Activated effector memory CD4-positive, alpha-beta T cell treated with Interleukin-2 at 50 U/mL for 16 hours (primary cell): Measurements from ENCODE around the gene SMG9.

Source experiments
- DNase-seq: peaks from one replicate; pipeline ENCODE4 v3.0.0-alpha.2; 2020

SMG9 gene, protein sequence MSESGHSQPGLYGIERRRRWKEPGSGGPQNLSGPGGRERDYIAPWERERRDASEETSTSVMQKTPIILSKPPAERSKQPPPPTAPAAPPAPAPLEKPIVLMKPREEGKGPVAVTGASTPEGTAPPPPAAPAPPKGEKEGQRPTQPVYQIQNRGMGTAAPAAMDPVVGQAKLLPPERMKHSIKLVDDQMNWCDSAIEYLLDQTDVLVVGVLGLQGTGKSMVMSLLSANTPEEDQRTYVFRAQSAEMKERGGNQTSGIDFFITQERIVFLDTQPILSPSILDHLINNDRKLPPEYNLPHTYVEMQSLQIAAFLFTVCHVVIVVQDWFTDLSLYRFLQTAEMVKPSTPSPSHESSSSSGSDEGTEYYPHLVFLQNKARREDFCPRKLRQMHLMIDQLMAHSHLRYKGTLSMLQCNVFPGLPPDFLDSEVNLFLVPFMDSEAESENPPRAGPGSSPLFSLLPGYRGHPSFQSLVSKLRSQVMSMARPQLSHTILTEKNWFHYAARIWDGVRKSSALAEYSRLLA

GRCh38 chr19:43754503-43755255 is at the start of gene SMG9:
SMG9 (minus strand) TSS chr19:43754962; CDS start chr19:43750741, 4,221 bp downstream.
- DNase-seq = peak; percentile 98

DNA sequence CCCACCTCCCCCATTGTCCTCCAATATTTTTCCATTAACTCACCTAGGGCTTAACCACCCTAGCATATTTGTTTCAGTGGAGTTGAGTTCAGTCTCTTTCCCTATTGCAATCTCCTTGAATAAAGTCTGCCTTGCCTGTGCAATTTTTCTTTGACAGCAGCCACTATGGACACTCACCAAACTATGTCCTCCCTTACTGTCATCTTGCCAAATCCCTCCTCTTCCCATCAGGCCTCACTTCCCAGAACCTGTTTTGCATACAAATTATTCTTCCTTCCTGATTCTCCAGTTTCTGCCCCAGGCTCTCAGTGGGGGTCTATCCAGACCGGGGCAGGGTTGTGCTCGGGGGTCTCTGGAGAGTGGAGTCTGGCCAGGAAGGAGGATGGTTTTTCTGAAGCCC is 49.7 kb upstream of the SMG9 start:
- no peak for DNase-seq

DNA sequence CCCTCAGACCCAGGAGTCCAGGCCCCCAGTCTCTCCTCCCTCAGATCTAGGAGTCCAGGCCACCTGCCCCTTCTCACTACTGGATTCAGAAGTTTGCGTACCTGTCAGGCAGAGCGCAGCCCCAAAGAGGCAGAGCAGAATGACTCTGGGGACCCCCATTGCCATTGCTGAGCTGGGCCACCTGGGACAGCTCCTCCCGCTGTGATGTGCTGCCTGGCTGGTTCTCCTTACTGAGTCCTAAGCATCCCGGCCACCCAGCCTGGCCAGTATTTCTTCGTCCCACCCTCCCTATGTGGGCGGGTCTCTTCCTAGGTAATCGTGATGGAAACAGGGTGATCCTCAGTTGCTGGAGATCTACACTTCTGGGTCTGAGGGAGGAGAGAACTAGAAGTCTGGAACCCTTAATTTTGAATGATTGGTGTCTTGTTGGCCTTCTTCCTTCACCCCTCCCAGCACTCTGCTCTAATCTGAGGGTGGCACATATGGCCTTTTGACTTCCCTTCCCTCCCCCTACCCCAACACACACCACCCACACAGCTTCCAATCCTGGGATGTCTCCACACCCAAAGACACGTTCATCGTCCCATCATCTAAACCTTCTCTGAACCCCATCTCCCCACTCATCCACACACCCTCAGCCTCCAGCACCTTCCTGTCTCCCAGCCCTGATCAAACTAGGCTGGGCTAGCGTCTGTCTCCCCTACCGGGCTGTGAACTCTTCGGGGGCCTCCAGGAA is 47.6 kb upstream of the SMG9 start, which contains the start of gene LYPD5:
TSS of gene LYPD5 (minus strand) at position 232 of the 736 bp plus-strand sequence. CDS start at position 165, 67 bp downstream.
- no peak for DNase-seq

DNA sequence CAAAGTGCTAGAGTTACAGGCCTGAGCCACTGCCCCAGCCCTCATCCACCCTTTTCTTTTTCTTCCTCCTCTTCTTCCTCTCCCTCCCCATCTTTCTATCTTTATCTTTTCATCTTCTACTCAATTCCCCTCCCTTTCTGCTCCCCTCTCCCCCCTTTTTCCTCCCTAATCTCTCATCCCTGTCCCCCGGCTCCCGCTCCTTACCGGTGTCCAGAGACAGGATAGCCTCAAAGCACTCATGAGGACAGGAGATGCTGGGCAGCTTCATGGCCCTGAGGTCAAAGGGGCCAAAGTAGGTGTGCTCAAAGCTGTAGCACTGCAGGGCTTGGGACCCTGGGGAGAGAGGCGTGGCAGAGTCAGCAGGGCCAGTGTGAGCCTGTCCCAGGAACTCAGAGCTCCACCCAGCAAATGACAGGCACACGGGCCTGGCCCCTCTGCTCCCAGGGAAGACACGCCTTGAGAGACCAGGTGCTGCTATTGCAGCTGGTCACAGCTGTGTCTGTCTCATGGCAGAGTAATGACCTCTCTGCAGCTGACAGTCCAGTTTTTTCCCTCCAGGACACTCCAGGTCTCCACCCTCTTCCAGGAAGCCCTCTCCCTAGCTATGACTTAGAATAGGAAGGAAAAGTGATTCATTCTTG is 44.9 kb upstream of the SMG9 start:
- DNase-seq = no peak

DNA sequence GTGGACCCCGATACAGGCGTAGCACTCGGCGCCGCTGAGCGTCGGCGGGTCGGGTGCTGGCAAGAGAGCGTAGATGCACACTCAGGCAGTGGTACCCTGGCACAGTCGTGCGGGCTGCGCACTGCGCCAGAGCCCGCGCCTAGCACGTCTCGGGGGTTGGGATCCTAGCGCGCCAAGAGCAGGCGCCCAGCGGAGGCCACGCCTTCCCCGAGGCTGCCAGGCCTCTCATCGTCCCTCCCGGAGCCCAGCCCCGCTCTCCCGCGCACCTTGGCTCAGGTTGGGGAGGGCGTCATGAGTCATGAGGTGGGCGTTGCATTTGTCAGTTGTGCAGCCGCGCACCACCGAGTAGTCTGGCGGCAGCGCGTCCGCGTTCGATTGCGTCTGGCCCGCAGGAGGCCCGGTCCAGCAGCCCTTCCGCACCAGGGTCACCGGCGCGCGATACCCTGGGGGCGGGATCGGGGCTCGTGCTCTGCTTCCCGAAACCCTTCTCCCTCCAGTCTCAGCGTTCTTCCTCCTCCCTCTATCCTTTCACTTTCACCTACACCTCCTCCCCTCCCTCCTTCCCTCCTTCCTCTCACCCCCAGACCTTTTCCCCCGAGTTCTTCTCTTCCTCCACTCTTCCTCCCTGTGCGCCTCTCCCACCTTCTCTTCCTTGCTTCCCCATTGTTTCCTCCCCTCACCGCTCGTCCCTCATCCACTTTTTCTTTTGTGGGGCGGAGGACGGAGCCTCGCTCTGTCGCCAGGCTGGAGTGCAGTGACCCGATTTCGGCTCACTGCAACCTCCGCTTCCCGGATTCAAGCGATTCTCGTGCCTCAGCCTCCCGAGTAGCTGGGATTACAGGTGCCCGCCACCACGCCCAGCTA is 44.0 kb upstream of the SMG9 start:
- peak; percentile 47 for DNase-seq

DNA sequence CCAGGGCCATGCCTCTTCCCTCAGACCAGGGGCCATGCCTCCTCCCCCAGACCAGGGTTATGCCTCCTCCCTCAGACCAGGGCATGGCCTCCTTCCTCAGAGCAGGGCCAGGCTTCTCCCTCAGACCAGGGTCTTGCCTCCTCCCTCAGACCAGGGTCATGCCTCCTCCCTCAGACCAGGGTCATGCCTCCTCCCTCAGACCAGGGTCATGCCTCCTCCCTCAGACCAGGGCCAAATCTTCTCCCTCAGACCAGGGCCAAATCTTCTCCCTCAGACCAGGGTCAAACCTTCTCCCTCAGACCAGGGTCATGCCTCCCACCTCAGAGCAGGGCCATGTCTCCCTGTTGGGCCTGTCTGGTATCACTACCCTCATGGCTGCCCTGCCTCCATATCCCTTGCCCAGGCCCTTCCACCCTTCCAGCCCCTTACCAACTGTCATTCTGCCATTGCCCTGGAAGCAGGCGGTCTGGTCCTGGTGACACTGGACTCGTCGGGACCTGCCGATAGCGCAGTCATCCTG is 43.3 kb upstream of the SMG9 start:
- DNase-seq = no peak

DNA sequence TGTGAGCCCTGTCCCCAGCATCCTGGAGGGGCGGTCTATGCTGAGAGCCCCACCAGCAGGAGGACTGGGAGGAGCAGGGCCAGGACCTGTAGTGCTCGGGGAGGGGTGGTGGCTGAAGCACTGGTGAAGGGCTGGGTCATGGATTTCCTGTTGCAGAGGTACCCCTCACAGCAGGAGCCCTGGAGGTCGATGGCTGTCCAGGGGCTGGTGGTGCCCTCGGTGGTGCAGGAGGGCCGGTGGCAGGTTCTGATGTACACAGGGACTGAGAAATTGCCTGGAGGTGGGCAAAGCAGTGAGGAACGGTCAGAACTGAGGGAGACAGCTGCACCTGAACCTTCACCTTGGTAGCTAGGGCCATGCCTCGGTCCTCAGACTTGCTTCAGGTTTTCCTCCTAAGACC is 42.8 kb upstream of the SMG9 start:
- no peak for DNase-seq

- no peak for DNase-seq
Measured at GRCh38 chr19:43797118-43797517, 42.4 kb upstream of the SMG9 start.

GRCh38 chr19:43790587-43790986 is 35.8 kb upstream of the SMG9 start:
- DNase-seq = no peak

DNA sequence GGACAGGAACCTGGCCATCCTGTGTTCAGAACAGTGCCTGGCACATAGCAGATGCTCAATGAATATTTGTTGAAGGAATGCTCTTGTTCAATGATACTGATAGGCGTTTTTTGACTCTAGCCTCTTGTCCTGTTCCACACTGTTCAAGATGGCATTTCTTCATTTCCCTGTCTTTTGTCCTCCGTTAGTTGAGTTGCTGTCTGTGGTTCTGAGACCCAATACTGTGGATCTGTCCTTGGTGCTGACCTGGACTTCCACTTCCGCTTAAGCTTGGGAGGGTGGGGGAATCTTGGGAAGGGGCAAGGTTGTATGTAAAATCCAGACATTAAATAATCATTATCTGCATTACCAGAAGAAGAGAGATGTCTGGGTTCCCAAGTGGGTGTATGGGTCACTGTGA is 34.3 kb upstream of the SMG9 start:
- DNase-seq = no peak

DNA sequence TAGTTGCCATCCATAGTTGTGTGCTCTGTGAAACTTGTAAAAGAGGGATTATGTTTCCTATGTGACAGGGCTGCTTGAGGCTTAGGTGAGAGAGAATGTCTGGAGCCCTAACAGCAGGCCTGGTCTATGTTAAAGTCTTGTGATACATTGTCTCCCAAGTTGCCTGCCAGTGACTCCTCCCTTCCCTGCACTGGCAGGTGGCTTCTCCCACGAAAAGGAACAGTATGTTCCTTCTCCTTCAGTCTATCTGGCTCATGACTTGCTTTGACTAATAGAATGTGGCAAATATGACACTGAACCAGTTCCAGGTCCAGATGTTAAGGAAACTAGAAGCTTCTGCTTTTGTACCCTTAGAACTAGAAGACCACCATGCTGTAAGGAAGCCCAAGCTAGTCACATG is 31.9 kb upstream of the SMG9 start:
- no peak for DNase-seq

GRCh38 chr19:43784981-43785808 is 30.4 kb upstream of the SMG9 start:
- DNase-seq = peak; percentile 35

DNA sequence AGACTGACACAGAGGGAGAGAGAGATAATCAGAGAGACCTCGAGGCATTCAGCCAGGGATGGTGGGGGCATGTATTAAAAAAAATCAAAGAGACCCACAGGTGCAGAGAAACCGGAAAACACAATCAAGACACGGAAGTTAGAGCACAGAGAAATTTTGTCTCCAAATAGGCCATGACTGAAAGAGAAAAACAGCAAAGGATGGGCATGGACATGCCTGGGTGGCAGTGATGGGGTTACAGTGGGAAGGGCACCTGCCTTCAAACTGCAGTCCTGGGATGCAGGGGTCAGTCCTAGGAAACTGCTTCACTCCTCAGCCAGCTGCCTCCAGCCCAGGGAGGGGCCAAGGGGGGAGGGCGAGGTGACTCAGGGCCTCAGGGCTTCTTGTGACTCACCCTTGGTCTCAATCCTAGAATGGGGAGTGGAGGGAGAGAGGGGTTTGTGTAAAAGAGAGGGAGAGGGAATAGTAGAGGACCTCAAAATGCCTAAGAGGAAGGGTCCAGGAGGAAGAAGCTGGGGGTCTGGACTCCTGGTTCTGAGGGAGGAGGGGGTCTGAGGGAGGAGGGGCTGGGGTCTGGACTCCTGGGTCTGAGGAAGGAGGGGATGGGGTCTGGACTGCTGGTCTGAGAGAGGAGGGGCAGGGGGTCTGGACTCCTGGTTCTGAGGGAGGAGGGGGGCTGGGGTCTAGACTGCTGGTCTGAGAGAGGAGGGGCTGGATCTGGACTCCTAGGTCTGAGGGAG is 29.6 kb upstream of the SMG9 start:
- peak; percentile 65 for DNase-seq

GRCh38 chr19:43783636-43784035 is 28.9 kb upstream of the SMG9 start:
- no peak for DNase-seq

DNA sequence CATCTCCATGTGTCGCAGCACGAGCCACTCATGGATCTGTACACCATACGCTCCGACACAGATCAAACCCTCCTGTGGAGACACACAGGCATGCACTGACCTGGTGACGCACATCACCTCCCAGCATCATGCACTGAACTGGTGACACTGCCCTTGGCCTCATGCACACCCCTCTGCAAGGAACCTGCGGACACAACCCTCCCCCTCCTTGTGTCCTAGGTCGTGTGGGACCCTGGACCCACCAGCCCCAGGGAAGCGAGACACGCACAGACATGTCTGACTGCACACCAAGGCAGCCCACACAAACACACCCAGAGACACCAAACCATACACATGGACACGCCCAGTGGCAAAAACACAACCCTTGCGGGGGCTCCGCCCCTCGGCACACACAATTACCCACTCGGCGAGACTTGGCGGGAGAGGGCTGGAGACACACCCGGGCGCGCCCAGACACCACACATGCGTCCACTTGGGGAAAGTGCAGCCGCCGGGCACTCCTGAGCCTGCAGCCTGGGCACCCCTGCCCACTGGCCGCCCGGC is 28.0 kb upstream of the SMG9 start:
- no peak for DNase-seq

- no peak for DNase-seq
Measured at GRCh38 chr19:43782311-43782660, 27.5 kb upstream of the SMG9 start.

- no peak for DNase-seq
Measured at GRCh38 chr19:43781630-43782310, 27.0 kb upstream of the SMG9 start.

GRCh38 chr19:43780706-43781525 is 26.2 kb upstream of the SMG9 start, which contains the start of gene KCNN4:
KCNN4 (minus strand) TSS chr19:43780973; CDS start chr19:43780861, 112 bp downstream.
- peak; percentile 64 for DNase-seq
